AG20443 (cell line): Measurements from ENCODE around the gene SPIRE1.

Experiments
- DNase-seq: peaks from one replicate; pipeline ENCODE4 v3.0.0; 2012; ENCODE audit warnings: low spot score, mixed read lengths

SPIRE1 gene

DNA sequence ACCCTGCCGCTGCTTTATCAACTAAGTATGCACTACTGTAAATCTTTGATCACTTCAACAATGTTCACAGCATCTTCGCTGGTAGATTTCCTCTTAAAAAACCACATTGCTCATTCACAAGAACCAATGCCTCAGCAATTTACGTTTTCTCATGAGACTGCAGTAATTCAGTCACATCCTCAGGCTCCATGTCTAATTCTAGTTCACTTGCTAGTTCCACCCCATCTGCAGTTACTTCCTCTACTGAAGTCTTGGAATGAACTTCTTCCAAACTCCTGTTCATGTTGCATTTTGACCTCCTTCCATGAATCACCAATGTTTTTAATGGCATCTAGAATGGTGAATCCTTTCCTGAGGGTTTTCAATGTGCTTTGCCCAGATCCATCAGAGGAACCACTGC, 214.4 kb downstream of the SPIRE1 start:
- no peak for DNase-seq

DNA sequence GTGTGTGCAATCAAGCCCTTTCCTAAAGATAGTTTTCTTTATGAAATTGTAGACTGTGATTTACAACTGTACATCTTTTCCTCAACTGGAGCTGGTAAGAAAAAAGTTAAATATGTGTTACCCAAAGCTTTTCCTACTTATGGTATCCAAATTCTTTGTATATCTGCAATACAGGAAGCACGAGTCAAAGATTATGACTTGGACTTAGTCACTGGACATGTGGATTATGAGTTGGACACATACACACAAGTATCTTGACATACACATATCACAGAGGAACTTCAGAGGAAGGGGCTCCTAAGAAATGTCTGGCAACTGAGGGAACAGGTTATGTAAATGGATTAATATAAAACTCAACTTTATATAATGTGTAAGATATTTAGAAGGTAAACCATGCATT, 215.0 kb downstream of the SPIRE1 start:
- DNase-seq, result no peak

DNA sequence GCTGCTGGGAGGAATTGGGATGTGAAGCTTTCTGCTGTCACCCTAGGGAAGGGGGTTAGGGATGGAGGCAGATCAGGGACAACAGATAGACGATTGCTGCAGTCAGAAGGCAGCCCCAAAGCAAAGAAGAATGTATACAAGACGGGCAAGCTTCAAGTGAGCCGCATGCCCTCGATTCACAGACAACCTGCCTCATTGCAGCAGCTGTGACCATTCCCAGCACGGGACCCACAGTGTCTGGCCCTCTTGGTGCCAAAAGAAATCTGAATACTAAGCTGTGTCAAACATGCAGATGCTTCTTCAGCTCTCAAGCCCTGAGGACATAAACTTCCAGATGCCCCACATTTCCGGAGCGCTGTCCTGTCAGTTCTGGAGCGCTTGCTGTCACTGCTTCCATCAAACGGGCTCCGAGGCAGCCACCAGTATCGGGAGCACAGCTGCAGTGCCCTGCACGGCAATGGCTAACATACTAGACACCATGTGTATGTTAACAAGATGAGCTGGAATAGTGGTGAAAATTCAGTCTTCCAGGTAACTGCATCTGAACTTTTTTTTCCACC, 216.4 kb downstream of the SPIRE1 start:
- DNase-seq, result no peak

DNA sequence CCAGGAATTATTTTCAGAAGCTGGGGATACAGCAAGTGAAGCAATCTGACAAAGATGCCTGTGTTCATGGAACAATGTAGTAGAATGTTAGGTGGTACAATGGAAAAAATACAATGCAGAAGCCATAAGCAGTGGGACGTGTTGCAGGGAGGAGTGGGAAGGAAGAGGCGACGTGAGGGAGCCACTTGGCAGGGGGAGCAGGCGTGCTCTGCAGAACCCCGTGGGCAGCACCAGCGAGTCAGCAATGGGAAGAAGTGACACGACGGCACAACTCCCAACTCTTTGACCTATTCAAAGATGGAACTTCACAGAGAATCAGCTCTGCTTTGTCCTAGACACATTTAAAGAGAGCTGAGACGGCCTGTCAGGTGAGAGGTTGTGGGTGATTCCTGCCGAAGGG, 219.7 kb downstream of the SPIRE1 start:
- DNase-seq, result no peak

DNA sequence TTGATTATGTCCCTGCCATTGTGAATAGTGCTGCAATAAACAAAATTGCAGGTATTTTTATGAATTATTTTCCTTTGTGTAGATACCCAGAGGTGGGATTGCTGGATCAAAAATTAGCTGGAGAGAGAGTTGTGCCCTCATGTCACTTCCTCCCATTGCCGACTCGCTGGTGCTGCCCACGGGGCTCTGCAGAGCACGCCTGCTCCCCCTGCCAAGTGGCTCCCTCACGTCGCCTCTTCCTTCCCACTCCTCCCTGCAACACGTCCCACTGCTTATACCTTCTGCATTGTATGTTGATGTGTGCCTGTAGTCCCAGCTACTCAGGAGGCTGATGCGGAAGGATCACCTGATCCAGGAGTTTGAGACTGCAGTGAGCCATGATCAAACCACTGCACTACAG, 222.0 kb downstream of the SPIRE1 start:
- DNase-seq, result no peak

DNA sequence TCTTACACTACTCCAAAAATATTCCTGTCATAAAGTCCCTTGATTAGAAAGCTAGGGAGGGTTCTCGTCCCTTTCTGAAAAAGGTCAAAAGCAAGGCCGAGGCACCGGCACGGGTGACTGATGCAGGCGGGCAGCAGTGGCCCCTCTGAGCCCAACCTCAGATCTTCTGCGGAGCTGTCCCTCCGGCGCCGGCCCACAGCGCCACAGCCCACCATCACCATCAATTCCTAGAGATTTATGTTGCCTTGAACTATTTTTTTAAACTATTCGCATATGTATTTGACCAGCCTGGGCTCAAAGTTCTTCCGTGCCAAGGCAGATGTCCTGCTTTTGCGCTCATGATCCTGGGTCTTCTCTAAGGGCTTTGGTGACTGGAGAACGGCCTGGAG, 223.4 kb downstream of the SPIRE1 start:
- DNase-seq, result no peak

DNA sequence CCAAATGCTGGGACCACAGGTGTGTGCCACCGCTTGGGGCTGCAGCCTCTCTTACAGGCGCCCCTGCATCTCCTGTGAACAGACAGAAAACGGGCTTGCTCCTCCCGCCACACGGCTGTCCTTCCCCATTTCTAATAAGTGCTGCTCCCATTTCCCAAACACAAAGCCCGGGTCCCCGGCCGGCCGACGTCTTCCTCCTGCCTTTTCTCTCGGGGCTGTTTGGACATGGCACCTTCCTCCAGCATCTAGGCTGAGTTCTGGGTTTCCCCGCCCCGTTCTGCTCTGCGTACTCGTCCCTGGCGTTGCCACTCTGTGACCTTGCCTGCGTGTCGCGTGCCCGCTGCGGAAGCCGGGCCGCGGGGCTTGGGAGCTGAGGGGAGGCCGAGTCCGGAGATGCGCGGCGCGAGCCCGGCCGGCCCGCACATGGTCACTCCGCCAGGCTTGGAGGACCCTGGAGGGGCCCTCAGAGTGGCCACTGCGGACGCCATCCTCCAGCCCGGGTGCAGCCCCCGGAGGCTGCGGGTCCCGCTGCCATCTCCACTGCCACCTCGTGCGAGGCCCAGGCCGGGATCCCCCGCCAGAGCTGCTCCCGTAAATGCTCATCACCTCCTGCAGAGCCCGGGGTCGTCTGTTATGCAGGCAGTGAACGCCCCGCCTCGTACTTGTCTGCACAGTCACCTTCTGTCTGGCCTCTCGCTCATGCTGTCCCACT, 223.9 kb downstream of the SPIRE1 start:
- DNase-seq, result no peak

DNA sequence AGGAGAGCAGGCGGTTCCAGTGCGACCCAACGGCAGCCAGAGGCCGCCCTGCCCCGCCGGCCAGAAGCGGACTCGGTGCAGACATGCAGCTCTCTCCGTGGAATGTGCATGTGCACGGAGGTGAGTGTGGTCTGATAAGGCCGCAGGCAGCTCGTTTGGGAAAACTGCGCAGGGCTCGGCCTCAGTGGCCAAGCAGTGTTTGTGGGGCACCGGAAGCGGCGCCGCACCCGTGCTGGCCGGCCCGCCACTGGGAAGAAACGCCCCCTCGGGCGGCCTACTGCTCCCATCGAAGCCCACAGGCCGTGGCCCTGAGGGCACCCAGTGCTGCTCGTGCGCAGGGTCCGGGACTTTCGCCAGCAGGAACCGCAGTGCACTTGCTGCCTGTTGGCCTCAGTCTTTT, 225.0 kb downstream of the SPIRE1 start:
- no peak for DNase-seq

DNA sequence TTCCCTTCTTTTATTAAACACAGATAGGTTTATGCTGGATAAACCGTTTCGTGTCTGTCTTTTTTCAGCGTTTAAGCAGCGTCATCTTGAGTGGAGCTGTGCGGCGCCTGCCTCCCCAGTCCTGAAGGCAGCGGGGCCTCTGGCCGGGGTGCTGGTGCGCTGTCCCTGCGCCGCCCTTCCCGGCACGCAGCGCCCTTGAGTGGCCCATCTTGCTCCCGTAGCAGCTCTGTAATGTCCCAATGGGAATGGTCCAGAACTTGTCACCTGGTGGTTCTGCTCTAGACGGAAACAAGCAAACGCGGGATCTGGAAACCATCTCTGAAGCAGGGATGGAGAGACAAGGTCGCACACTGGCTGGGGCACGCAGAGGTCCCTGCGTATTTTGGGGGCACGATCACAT, 225.7 kb downstream of the SPIRE1 start:
- no peak for DNase-seq

DNA sequence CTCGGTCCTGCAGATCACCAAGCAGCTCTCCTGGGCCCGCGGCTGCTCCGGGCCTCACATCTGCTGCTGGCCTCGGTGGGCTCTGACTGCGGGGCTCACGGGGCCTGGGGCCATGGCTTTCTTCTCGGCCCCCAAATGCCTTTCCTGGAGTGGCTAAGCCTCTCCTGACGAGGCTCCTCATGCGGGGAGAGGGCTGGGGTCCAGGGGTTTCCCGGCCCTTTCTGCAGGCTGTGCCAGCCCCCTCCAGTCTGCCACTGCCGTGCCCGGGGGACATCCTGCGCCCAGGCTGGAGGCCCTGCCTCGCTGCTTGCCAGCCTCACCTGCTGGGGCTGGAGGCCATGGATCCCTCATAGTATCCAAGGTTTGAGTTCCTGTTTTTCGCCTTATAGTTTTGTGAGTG, 226.3 kb downstream of the SPIRE1 start:
- no peak for DNase-seq

DNA sequence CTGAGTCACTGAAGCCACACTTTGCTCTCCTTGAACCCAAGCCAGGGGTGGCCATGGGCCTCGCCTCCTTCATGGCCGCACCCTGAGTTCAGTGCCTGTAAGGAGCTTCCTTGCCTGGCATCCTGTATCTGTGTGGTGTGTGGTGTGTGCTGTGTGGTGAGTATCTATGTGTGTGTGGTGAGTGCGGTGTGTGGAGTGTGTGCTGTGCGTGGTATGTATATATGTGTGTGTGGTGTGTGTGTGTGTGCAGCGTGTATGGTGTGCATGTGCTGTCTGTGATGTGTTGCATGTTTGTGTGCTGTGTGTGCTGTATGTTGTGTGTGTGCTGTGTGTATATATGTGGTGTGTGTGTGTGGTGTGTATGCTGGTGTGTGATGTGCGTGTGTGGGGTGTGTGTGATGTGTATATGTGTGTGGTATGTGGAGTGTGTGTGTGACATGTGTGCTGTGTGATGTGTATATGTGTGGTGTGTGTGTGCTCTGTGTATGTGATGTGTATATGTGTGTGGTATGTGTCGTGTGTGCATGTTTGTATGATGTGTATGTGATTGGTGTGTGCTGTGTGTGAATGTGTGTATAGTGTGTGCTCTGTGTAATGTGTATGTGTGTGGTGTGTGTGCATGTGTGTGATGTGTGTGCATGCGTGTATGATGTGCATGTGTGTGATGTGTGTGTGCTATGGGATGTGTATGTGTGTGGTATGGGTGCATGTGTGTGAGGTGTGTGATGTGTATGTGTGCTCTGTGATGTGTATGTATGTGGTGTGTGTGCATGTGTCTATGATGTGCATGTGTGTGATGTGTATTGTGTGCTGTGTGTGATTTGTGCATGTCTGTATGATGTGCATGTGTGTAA, 227.5 kb downstream of the SPIRE1 start:
- DNase-seq, result no peak

DNA sequence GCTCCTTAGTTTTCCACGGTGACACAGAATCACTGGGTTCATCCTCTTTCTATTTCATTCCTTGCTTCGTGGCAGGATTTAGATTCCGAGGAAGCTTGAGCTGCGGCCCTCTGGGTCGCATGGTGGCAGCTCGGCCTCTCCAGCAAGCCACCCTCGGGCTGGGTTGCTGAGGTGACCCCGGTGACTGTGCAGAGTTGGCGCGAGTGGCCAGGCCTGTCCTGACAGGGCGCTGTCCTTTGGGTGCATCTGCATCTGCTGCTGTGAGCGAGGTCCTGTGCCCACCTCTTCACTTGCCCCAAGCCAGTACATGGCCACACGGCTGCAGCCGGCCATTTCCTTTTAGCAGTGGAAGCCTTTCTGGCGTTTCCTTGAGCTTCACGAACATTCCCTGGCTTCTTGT, 228.4 kb downstream of the SPIRE1 start:
- DNase-seq, result no peak

DNA sequence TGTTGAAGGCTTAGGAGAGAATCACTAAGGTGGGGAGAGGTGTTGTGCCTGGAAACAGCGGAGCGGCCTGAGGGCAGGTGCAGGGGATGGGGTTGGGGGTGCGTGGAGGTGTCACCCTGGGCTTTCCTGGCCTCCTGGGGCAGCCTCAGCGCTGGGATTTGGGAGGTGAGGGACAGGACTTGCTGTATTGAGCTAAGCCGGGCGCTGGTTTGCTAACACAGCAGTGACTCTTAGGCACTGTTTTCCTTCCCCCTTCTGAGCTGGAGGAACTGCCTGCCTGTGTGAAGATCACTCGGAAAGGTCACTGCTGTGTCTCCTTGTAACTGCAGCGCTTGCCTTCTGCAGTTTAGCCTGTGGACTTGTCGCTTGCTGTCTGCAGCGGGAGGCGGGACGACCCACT, 229.0 kb downstream of the SPIRE1 start:
- DNase-seq, result no peak

DNA sequence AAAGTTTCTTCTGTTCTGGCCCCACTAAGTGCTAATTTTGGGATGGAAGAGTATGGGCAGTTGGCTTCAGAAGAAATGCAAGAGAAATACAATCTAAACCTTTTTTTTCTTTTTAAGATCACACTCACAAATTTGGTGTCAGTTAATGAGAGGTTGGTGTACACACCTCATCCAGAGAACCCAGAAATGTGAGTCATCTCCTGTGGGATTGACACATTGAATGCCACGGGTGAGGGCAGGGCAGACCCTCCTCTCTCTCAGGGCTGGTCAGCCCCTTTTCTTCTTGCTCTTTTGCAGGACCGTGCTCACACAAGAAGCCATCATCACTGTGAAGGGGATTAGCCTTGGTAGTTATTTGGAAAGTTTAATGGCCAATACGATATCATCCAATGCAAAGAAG, 231.0 kb downstream of the SPIRE1 start:
- DNase-seq, result no peak

DNA sequence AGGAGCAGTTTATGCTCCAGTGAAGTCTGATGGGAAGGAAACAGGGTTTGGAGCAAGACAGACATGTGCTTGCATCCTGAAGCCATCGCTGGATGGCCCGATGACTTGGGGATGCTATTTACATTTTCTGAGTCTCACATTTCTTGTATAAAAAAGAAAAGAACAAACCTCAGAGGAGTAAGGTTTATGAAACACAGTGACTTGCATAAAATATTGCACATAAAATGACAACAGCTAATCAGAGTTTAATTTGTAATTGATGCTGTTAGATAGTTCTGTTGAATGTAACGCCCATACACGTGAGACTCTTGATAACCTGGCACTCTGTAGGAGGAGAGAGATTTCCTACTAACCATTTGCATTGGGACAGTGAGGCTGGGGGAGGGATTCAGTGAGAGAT, 233.7 kb downstream of the SPIRE1 start:
- no peak for DNase-seq

DNA sequence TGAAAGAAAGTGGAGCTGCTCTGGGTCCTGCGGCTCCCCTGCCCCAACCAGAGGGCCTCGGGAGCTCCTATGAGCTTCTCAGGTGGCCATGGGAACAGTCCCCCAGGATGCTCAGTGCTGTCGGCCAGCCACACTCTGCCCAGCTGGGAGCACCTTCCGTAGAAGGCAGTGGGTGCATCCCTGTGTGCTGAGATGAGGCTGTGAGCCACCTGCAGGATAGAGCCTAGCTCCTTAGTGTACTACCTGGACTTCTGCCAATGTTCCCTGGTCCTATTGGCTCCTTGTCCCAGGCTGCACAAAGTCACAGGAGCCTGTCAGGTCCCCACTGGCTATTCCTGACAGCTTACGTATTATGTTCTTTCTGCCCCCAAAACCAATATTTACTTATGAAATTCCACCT, 234.1 kb downstream of the SPIRE1 start:
- DNase-seq, result no peak

DNA sequence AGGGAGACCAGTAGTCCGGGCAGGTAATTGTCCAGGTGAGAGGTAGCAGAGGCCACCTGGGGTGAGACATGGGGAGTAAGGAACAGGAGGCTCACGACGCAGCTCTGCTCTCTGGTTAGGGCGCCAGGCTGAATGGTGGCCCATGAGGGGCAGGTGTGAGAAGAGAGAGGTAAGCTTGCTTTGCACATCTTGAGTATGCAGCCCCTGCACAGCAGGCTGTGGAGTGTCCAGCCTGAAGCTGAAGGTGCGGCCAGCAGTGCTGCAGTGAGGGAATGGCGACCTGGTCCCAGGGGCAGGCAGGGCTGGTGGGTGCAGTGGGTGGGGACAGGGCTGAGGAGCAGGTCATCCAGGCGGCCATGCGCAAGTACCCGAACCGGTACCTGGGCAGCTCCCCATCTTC, 234.5 kb downstream of the SPIRE1 start:
- no peak for DNase-seq

DNA sequence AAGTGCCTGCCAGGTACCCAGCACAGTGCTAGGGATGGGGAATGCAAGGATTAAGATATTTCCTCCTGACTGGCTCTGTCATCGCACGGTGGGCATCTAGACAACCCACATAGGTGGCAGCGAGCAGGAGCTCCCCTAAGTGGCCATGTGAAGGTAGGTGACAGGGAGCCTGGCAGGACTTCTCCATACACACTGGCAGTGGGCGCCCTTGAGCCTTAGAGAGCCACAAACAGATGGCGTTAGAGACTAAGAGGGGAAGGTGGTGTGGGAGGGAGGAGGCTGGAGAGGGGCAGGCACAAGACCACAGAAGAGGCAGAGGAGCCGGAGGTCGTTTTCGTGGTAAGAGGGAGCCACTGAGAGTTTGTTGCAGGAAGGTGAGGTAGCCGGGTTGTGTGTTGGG, 235.0 kb downstream of the SPIRE1 start:
- no peak for DNase-seq

DNA sequence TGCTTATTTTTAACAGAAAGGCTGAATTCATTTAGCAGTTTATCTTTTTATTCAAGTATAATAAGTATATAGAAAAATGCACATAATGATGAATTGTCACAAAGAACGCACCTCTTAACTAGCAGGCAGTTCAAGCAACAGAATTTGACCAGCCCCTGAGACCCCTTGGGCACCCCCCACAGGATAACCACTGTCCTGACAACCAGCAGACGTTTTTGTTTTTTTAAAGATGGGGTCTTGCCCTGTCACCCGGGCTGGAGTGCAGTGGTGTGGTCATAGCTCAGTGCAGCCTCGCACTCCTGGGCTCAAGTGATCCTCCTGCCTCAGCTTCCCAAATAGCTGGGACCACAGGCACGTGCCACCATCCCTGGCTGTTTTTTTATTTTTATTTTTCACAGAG, 236.2 kb downstream of the SPIRE1 start:
- DNase-seq, result no peak

DNA sequence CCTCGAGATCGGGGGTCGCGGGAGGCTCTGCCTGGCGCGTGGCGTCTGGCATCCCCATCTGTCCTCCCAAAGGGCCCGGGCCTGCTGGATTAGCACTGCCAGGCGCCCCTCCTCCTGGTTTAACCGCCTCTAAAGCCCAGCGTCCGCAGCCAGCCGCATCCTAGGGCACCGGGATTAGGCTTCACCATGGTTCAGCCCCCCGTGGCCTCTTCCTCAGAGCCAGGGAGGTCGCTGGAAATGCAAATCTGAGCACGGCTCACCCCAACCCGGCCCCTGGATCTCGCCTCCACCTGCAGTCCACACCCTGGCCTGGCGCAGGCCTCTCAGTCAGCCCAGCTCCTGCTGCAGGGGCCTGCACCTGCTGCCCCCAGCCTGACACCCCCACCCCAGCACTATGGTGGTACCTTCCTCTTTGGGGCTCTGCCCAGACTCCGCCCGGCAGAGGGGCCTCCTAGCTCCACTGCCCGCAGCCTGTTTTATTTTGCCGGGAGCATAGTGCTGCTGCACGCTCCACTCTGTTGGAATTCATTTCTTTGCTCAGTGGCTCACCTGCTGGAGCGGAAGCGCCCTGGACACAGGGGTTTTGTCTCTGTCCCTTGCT, 237.0 kb downstream of the SPIRE1 start:
- DNase-seq, result peak; percentile 53

DNA sequence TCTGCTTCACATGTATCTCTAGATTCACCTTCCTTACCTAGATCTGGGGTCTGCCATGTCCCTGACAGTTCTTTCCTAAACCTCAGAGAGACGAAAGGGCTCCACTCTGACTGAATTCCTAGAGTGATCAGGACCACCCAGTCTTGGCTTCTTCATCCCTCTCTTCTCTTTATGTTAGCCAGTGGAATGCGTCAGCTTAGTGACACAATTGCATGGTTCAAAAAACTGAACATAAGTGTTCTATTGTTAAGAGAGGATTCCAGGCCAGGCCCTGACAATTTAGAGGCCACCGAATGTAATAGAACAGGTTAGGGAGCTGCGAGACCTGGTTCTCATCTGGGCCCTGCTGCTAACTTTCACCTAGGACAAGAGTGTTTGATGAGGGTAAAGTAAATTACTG, 240.2 kb downstream of the SPIRE1 start:
- DNase-seq, result no peak

DNA sequence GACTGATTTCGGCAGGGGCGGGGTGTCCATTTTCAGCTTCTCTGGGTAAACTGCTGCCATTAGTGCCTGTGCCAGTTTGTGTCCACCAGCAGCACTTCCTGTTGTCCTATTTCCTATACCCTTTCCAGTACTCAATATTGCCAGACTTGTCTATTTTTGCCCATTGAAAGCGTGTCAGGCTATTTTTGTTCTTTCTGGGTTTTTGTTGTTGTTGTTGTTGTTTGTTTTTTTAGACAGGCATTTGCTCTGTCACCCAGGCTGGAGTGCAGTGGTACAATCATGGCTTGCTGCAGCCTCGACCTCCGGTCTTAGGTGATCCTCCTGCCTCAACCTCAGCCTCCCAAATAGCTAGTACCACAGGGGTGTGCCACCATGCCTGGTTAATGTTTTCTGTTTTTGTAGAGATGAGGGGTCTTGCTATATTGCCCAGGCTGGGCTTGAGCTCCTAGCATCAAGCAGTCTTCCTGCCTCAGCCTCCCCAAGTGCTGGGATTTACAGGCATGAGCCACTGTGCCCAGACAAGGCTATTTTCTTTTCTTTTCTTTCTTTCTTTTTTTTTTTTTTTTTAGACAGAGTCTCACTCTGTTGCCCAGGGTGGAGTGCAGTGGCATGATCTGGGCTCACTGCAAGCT, 241.7 kb downstream of the SPIRE1 start:
- no peak for DNase-seq

DNA sequence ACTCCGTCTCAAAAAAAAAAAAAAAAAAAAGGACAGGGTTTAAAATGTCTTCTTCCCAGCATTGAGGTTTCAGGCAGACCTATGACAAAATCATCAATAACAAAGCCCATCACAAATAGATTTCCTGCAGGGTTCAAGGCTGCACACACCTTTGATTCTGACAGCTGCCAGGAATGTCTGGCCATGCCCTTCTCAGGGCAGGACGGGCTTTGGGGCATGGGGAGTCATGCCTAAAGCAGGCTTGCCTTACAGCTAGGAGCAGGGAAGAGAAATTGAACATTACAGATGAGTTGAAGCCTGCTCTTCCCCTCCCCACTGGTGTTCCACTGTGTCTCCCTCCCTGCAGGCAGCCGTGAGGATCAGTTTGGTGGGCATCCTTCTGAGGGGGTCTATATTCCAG, 246.5 kb downstream of the SPIRE1 start:
- no peak for DNase-seq
